NK-92 (cell line): Measurements from ENCODE around the gene SLITRK3.

ENCODE experiments used
- DNase-seq: peaks from one replicate; lab custom pipeline; 2025; ENCODE audit not compliant: unreplicated experiment; lab: John Stamatoyannopoulos, UW

SLITRK3 gene, protein sequence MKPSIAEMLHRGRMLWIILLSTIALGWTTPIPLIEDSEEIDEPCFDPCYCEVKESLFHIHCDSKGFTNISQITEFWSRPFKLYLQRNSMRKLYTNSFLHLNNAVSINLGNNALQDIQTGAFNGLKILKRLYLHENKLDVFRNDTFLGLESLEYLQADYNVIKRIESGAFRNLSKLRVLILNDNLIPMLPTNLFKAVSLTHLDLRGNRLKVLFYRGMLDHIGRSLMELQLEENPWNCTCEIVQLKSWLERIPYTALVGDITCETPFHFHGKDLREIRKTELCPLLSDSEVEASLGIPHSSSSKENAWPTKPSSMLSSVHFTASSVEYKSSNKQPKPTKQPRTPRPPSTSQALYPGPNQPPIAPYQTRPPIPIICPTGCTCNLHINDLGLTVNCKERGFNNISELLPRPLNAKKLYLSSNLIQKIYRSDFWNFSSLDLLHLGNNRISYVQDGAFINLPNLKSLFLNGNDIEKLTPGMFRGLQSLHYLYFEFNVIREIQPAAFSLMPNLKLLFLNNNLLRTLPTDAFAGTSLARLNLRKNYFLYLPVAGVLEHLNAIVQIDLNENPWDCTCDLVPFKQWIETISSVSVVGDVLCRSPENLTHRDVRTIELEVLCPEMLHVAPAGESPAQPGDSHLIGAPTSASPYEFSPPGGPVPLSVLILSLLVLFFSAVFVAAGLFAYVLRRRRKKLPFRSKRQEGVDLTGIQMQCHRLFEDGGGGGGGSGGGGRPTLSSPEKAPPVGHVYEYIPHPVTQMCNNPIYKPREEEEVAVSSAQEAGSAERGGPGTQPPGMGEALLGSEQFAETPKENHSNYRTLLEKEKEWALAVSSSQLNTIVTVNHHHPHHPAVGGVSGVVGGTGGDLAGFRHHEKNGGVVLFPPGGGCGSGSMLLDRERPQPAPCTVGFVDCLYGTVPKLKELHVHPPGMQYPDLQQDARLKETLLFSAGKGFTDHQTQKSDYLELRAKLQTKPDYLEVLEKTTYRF

GRCh38 chr3:165195640-165196576 lies at the start of gene SLITRK3:
TSS of gene SLITRK3 (minus strand) at chr3:165196384. CDS start at chr3:165190830, 5,554 bp downstream.
- DNase-seq: no peak

GRCh38 chr3:165243597-165243996 lies 47.4 kb upstream of the SLITRK3 start:
- no peak for DNase-seq

DNA sequence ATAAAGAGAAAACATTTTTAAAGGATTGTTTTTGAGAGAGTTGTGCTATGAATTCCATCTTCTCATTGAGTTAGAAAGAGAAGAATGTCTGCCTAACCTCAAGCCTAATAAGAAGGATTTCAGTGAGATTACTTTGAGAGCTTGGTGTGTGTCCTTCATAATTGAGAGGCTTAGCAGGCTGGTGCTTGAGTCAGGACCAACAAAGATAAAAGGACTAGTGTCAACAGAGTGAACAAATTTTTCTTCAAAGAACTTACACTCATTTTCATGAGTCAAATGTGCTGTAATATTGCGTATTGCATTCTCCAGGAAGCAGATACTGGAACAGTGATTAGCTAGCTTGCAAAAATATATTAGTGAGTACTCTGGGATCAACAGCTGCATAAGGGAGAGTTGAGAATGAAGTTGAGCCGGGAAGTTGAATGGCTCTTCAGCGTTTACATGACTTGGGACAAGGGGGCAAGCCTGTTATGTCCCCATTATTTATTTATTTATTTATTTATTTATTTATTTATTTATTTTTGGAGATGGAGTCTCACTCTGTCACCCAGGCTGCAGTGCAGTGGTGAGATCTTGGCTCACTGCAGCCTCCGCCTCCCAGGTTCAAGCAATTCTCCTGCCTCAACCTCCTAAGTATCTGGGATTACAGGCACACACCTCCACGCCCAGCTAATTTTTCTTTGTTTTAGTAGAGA lies 37.5 kb upstream of the SLITRK3 start:
- no peak for DNase-seq

DNA sequence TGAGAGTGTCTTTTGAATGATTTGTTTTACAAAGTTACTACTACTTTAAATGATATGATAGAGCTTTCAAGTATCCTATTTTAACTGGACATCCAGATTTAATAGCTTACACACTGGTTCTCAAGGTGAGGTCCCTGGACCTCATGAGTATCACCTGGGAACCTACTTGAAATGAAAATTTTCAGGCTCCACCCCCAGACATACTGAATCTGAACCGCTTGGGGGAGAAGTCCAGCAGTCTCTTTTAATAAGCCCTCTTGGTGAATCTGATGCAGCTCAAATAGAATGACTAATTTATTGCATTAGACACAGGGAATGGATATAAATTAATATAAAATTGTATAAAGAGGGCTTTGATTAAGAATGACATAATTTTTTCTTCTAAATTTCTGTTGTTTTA lies 29.4 kb upstream of the SLITRK3 start:
- no peak for DNase-seq

GRCh38 chr3:165217739-165218138 lies 21.6 kb upstream of the SLITRK3 start:
- no peak for DNase-seq

GRCh38 chr3:165212580-165212979 lies 16.4 kb upstream of the SLITRK3 start:
- no peak for DNase-seq

DNA sequence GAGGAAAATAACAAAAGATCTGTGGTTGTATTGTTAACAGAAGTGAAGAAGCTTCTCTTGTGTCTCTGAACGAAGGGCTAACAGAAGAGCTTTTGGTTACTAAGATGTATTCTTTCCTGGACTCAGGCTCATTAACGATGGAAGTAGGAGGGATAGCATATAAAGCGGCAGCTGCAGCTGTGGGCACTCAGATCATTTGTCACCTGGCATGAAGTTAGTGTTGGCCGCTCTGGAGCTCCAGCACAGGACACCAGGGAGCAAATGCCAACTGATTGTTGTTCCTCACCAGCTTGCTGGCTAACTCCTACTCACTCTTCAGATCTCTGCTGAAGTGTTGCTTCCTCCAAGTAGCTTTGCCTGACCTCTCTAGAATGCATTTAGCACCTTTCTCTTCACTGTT lies 15.5 kb upstream of the SLITRK3 start:
- no peak for DNase-seq

GRCh38 chr3:165210727-165211126 lies 14.5 kb upstream of the SLITRK3 start:
- no peak for DNase-seq

DNA sequence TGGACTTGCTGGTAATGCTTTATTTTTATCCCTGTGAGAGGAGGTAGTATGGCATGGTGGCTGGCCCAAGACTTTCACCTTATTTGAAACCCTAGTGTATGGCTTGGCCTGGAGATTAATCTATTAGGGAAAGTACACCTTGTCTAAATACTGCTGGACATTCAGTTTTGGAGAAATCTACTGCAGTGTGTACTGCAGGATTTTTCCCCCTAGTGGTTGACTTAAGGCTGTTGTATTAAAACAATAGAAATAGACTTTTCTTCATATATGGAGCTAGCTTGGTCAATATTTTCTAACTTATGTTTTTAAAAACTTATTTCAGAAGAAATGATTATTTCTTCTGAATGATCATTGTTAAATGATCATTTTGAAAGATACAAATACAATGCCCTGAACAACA lies 13.9 kb upstream of the SLITRK3 start:
- no peak for DNase-seq

- no peak for DNase-seq
These were observed 10.5 kb upstream of the SLITRK3 start for GRCh38 chr3:165206454-165207266.

DNA sequence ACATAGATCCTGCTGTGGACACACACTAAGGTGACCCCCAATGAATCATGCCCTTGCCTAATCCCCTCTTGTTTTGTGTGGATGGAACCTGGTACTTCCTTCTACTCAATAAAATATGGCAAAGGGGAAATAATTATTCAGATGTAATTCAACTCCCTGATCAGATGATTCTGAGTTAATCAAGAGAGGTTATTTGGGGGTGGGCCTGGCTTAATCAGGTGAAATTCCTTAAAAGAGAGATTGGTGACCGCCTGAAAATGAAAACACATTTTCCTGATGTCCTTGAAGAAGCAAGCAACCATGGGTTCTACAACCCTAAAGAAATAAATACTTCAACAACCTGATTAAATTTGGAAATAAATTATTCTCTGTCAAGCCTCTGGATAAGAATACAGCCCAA lies 8.3 kb upstream of the SLITRK3 start:
- no peak for DNase-seq

DNA sequence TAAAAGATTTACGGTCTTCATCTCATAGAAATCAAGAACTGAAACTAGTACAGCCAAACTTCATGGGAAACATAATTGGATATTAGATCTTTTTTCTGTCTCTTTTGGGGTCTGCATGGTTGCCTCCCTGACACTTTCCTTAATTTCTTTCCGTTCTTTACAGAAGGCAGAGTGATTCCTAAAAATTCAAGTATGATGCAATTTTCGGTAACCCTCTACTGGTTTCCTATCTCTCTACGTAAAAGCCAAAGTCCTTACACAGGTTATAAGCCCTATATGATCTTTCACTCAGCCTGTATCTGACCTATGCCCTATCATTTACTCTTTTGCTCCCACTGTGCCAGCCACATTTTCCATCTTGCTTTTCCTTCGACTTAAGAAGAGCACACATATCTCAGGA lies 6.8 kb upstream of the SLITRK3 start:
- no peak for DNase-seq

DNA sequence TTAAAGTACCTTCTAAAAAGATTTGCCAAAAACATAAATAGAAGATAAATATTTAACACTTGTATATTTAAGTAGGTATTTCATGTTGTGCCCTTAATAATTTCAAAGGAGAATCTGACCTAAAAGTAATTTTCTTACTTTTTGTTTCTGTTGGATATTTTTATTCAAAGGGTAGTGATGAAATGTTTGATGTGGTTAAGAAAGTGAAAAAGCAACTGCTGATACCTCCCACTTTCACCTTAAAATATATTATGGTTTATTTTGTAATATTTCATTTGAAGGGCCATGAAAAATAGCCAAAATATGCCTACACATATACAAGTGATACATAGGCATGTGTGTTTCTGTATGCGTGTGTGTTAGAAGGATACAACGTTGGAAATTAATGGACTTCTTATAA lies 5.8 kb upstream of the SLITRK3 start:
- DNase-seq: no peak

GRCh38 chr3:165197481-165197800 lies 1.3 kb upstream of the SLITRK3 start:
- no peak for DNase-seq

GRCh38 chr3:165196577-165197480 lies 645 bp upstream of the SLITRK3 start:
- DNase-seq: no peak

GRCh38 chr3:165195241-165195639 lies 944 bp downstream of the SLITRK3 start:
- DNase-seq: no peak

- DNase-seq: no peak
These were observed 1.5 kb downstream of the SLITRK3 start for GRCh38 chr3:165194511-165195240.
